Thyroid gland (tissue), 4 donors: ENCODE results near the gene ISYNA1.

Source experiments
- CTCF ChIP-seq, 6 experiments: fragments of 200-600 bp in 3 of 6; fragments of 450-650 bp in 3 of 6; sonication (generic) in 3 of 6; IDR thresholded peaks; one replicate each; pipeline ENCODE4 v1.5.1; 2016 to 2019; ENCODE audit warnings: antibody characterized with exemption in 6 of 6, mild to moderate bottlenecking in 2 of 6, inconsistent platforms in 1 of 6, moderate library complexity in 1 of 6
- POLR2A ChIP-seq, 2 donors: fragments of 450-650 bp; IDR thresholded peaks; one replicate each; pipeline ENCODE4 v1.6.1; 2017; ENCODE audit warnings: antibody characterized with exemption in 2 of 2, mild to moderate bottlenecking in 2 of 2, moderate library complexity in 1 of 2

GRCh38 chr19:18420930-18421329 is 17.0 kb downstream of the ISYNA1 start:
- no peak for TF ChIP-seq POLR2A (IDR thresholded peaks at IDR 0.05)
- TF ChIP-seq CTCF (IDR thresholded peaks at IDR 0.05) = no peak
